ENCODE data around the gene NUP58.
"Not testable (repeated sequence)": the region's sequence is repeated elsewhere in the genome, so short reads cannot be mapped to it uniquely, and the experiment has no call there.

NUP58 gene

DNA sequence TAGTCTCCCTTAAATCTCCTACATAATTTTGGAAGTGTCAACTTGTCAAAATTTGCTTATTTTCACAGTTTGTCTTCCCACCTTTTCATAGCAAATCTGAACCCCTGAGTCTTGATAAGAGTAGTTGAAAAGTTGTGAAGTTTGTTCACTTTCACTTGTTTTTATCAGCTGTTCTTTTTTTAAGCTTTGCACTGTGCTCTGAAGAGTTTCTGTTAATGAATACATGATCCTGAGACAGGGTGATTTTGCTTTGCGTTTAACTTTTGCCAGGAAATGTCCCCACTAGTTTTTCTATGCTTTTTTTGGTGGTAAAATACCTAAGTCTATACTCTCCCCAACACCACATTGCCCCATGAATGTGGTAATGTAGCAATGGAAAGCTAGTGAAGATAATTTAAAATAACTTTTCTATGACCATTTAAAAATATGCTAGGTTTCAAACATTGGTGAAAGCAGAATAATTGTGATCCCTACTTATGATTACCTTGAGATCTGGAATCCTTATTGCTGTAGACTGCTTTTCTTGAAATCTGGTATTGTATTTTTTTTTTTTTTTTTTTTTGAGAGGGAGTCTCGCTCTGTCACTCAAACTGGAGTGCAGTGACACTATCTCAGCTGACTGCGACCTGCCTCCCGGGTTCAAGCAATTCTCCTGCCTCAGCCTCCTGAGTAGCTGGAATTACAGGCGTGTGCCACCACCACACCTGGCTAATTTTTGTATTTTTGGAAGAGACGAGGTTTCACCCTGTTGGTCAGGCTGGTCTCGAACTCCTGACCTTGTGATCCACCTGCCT lies 5.4 kb downstream of the NUP58 start:
- DNase-seq, result no peak

DNA sequence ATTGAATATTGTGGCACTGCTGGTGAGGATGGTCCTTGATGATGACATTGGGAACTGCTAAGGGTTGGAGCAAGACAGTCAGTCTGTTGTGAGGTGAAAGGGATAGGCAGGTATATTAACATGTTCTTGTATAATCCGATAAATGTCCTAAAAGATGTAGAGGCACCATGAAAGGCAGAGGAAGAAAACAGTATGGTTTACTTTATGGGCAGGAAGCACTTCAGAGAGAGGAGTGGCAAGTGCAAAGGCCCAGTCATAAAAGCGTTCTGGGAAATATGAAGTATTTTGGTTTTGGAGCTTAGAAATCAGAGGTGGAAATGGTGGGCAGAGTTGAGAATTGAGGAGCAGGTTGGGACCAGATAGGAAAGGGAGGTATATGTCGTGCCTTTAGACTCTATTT lies 9.5 kb downstream of the NUP58 start:
- DNase-seq, result no peak

DNA sequence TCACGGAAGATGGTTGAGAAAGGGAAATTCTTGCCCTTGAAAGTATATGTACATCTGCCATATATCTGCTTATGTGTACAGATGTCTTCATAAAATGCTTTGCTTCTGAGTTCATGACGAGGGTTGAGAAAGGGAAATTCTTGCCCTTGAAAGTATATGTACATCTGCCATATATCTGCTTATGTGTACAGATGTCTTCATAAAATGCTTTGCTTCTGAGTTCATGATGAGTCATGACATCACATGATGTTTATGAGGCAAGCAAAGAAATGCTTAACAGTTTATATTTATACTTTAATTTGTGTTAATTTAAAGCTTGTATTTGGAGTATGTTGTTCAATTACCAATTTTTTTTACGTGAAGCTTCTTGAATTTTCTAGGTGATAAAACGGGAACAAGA lies 17.5 kb downstream of the NUP58 start:
- DNase-seq, result not testable (repeated sequence)

DNA sequence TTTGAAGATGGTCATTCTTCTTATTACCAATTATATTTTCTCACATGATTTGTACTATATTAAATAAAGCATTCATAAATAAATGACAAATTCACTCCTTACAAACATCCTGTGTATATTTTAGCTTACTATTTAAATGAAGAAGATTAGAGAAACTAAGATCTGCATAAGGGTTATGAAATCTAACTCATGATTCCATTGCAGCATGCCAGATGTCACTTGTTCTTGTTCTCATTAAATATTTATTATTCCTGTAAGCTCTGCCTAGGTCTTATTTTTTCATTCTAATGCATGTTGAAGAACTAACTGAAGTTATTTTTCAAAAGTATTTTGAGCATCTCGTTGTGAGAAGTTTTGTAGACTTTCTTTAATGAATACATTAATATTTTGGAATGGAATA lies 18.3 kb downstream of the NUP58 start:
- DNase-seq, result no peak

DNA sequence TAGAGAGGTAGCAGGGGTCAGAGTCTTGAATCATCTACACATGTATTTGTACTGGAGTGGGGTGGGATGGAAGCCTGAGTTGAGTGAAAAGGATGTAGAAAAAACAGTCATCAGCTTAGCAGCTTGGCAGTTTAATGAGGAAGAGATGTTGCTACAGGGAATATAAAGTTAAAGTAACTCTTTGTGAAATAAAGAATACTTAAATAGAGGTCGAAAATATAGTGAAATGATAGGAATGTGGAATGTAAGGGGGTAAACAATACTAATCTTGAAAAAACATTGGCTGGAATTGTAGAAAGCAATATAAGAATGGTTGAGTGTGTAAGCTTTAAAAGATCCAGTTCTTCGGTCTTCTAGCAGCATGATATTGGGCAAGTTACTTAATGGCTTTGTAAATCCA lies 22.7 kb downstream of the NUP58 start:
- DNase-seq, result no peak

DNA sequence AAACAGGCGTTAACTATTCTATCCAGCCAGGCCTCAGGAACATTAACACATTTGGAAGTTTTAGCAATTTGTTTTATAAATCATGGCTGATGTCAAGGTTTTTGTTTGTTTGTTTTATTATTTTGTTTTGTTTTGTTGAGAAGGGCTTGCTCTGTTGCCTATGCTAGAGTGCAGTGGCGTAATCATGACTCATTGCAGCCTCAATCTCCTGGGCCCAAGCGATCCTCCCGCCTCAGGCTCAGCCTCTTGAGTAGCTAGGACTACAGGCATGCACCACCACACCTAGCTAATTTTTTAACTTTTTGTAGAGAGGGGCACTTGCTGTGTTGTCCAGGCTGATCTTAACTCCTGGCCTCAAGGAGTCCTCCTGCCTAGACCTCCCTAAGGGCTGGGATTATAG lies 28.3 kb downstream of the NUP58 start:
- no peak for DNase-seq

DNA sequence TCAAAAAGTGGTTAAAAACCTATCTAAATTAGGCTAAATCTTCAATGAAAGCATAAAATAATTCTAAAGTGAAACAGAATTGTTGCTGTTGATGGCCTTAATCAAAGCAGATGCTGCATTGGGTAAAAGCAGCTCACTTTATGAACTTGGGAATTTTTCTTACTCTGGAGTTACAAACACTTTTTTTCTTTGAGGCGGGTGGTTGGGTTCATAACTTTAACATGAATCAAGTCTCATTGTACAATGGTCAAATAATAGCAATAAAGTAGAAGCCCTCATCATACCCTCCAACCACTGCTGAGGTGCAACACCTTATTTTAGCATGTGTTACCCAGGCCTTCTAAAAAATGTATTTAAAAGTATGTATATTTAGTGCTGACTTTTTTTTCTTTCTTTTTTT lies 29.1 kb downstream of the NUP58 start:
- no peak for DNase-seq

DNA sequence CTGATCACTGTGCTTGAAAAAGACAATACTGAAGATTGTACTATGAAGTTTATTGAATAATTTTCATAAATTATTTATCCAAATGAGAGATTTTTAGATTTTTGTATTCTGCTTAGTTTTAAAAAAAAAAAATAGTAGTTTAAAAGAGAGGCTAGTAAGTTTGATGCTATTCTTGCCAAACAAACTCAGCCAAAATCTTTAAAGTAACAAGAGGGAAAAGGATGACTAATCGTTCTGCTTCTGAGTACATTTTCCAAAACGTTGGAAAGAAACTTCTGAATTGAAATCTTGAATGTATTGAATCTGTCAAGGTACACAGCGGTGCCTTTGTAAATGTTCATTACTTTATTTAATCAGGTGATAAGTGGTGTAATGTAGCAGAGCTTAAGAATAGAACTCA lies 34.4 kb downstream of the NUP58 start:
- no peak for DNase-seq

DNA sequence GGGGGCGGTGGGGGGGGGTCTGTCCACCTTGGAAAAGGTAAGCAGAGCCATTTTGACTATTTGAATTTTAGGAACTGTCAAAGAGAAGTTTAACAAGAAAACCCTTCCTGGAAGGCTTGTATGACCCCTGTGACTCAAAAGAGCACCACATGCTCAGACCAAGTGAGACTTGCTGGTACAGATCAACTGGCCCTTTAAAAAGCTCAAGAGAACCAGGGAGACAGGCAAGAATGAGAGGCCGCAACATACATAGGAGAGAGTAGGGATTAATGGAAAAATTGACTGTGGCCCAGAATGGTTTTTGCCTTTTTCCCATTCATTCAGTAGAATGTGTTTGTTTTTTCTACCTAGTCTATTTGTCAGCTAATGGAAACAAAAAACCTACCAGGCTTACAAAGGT lies 44.2 kb downstream of the NUP58 start:
- DNase-seq, result no peak

DNA sequence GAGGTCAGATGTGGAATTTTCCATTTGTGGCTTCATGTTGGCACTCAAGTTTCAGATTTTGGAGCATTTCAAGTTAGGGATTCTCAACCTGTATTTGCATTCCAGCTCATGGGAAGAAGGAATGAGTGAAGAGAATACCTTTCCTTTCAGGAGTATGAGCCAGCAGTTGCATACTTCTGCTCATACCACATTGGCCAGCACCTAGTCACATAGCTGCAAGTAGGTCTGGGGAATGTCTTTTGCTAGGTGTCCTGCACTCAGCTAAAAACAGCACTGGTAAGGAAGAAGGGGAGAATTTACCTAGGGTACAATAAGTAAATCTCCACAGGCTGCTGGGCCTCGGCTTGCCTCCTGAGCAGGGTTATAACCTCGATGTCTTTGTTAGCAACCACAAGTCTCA lies 45.7 kb downstream of the NUP58 start:
- no peak for DNase-seq

DNA sequence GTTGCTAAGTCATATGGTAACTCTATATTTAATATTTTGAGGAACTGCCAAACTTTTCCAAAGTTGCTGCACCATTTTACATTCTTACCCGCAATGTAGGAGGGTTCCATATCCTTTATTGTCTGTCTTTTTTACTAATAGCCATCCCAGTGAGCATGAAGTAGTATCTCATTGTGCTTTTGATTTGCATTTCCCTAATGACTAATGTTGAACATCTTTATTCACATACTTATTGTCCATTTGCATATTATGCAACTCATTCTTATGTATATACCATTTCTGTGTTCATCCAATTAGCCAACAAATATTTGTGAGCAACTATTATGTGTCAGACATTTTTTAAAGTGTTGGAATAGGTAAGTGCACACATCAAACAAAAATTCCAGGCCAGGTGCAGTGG lies 50.0 kb downstream of the NUP58 start:
- no peak for DNase-seq

DNA sequence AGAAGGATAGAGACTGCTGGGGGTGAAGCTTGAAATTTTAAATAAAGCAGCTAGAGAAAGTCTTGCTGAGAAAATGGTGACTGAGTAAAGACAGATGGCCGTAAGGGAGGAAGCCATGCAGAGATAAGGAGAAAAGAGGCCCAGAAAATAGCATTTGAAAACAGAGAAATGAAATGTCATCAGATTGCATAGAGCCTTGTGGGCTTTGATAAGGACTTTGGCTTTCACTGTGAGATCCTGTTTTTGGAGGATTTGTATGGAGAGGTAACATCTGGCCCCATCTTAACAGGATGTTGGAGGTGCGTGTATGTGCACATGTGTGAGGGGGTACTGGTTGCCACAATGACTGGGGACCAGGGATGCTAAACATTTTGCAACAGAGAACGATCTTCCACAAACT lies 50.8 kb downstream of the NUP58 start:
- DNase-seq, result no peak

DNA sequence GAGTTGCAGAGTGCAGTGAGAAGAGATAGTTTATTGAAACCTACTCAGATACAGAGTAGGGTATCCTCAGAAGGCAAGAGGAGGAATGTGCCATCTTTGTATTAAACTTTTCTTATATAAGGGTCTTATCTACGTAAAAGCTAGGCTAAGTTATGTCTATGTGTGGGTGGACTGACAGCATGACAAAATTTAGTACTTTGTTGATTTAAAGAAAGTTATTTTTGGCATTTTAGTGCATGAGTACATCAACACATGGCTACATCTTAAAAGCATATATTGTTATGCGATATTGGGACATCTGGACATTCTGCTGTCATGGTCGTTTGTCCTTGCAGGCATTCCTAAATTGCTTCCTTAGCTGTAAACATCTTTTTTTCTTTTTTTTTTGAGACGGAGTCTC lies 51.4 kb downstream of the NUP58 start:
- DNase-seq, result no peak

DNA sequence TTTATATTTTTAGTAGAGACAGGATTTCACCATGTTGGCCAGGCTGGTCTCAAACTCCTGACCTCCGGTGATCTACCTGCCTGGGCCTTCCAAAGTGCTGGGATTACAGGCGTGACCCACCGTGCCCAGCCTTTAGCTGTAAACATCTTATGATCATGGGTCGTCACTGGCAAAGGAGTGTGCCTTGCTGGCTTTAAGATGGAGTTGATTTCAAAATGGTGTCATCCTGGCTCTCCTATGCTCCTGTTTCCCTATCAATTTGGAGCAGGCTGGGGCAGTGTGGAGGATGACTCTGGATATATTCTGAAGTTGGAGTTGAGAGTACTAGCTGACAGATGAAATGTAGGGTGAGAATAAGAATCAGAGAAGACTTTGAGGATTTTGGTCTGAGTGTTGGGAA lies 51.9 kb downstream of the NUP58 start:
- DNase-seq, result no peak

DNA sequence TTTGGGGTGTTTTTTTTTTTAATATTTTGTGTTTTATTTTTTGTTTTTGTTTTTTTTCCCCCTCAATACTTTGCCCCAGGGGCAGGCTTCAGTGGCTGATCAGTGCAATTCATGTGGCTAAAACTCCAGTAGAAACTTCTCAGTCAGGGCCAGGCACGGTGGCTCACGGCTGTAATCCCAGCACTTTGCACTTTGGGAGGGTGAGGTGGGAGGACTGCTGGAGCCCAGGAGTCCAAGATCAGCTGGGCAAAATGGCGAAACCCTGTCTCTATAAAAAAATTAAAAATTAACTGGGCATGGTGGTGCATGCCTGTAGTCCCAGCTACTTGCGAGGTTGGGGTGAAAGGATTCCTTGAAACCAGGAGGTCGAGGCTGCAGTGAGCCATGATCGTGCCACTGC lies 53.0 kb downstream of the NUP58 start:
- no peak for DNase-seq

DNA sequence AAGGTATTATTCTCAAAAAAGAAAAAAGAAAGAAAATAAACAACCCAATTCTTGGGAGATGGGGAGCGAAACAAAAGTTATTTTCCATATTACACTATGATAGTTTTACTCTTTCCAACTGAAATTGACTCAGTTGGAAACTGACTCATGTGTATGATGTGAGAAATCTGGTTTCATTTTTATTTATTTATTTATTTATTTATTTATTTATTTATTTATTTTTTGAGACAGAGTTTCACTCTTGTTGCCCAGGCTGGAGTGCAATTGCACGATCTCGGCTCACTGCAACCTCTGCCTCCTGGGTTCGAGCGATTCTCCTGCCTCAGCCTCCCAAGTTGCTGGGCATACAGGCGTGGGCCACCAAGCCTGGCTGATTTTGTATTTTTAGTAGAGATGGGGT lies 59.0 kb downstream of the NUP58 start:
- not testable (repeated sequence) for DNase-seq

DNA sequence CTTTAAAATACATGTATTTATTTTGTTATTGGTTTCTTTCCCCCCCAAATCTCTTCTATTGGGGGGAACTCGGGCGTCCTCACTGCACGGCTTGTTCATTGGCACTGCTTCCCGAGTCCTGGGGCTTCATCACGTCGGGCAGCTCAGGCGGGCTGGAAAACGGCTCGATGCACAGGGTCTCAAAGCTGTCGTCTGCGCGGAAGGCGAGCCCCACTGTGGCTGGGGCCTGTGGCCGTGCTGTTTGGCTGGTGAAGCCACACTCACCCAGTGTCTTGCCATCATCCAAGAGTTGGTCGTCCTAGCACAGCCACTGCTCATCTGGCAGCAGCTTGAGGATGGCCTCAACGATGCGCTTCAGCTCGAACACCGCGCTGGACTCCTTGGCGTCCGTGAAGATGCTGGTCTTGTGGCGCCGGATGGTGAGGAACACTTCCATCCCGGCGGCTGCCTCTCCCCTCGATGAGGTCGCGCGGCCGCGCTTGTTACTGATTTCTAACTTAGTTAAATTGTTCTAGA lies 64.4 kb downstream of the NUP58 start:
- DNase-seq, result no peak

DNA sequence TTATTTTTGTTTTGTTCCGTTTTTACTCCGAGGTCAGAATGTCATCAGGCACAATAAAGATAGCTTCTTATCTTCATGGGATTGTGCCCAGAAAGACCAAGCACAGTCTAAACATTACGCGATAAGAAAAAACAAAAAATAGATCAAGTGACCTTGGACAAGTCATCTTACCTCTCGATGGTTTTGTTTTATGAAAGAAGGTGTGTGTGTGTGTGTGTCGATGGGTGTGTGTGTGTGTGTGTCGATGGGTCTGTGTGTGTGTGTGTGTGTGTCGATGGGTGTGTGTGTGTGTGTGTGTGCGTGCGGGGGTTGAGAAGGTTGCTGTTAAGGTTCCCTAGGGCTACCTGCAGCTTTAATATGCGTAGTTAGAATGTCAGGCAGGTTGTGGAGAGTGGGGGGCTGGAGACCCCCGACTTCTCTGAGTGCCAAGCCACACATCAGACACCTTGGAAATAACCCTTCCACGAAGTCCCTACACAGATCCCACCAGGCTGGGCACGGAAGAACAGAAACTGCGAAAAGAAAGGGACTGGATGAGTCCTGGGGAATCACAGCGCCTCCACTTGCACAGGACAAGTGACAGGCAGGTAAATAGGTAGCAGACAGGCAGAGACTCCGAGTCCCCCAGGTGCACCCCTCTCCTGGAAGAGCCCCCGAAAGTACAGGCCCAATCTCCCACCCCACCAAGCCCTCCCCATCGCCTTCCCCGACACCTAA lies 69.9 kb downstream of the NUP58 start:
- no peak for DNase-seq

DNA sequence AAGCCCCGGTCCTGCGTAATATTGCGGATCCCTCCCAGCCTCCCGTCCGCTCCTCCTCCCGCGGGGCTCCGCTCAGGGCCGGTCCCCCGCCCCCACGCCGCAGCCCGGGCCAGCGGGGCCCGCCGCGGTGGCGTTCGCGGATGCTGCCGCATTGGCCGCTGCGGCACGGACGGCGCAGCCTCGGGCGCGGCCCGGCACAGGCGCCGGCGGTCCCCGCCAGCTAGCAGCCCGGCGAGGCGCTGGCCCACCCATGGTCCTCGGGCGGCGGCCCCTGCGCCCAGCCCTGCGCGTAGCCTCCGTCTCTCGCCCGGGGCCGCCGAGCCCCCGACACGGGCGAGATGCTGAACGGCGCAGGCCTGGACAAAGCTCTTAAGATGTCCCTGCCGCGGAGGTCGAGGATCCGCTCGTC lies 70.5 kb downstream of the NUP58 start, which contains the start of gene ATP8A2:
Gene ATP8A2, plus strand, starts transcription at position 100 of the 409 bp plus-strand sequence. Its CDS starts 239 bp downstream, at position 339.
- no peak for DNase-seq

DNA sequence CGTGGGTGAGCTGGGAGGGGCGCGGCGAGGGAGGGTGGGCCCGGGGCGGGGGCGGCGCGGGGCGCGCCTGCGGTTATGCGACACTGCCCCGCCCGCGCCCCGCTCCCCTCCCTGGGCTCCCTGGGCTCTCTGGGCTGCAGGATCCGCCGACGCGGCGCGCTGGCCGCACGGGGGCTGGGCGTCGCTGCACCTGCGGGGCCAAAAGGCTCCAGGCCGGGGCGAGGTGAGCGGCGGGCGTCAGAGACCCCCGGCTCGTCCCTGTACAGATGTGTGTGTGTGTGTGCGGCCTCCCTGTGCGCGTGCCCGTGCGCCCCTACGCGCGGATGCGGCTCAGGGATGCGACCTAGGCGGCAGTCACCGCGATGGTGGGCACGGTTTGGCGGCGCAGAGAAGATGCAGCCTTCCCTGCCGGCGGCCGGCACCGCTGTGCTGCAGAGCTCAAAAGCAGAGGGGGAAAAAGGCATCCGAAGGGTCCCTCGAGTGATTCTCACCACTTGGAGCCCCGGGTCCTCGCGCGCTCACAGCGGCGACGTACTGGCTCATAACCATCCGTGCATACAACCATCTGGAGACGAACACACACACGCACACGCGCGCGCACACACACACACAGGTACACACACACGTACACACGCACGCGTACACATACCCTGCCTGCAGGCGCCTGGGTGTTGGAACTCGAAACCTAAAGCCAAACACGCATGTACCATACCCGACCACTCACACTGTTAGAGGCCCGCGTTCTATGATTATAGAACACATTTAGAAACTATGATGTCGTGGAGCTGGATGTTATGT lies 71.1 kb downstream of the NUP58 start:
- DNase-seq, result no peak

DNA sequence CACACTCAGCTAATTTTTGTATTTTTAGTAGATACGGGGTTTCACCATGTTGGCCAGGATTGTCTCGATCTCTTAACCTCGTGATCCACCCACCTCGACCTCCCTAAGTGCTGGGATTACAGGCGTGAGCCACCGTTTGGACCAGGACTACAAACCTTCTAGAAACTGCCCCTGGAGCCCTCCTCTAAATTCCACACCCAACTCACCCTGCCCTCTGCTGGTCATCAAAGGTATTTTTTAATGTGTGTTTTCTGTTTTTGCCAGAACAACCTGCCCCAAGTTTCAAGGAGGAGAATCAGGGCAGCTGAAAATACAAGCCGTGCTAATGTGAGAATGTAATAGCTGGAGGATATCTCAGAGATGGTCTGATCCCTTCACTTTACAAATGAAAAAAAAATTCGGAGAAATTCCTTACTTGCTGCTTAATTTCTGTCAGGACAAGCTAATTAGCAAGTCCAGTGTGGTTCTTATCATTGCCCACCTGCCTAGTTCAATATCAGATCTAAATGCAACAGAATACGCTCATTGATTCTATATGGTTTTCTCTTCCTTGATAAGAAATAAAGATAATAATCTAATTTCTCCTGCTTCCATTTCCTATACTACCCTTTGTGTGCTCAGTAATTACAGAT lies 74.4 kb downstream of the NUP58 start:
- peak; percentile 24 for DNase-seq

DNA sequence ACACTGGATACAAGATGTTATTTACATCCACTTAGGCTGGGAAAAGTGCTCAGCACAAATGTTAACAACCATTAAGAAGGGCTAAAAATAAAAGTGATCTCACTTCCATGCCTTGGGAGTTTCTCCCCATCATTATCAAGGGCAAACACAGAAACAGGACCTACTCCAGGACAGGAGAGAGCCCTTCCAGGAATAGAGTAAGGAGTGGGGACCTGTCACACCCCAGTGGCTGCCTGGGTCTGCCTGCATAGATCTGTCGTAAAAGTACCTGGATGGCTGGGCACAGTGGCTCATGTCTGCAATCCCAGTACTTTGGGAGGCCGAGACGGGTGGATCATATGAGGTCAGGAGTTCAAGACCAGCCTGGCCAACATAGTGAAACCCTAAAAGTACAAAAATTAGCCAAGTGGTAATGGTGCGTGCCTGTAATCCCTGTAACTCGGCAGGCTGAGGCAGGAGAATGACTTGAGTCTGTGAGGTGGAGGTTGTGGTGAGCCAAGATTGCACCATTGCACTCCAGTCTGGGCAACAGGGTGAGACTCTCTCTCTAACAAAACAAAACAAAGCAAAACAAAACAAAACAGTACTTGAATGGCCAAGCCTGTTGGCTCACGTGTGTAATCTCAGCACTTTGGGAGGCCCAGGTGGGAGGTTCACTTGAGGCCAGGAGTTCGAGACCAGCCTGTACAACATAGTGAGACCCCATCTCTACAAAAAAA lies 76.0 kb downstream of the NUP58 start:
- no peak for DNase-seq
